ENCODE results near the gene GMFB.

The GMFB gene

DNA sequence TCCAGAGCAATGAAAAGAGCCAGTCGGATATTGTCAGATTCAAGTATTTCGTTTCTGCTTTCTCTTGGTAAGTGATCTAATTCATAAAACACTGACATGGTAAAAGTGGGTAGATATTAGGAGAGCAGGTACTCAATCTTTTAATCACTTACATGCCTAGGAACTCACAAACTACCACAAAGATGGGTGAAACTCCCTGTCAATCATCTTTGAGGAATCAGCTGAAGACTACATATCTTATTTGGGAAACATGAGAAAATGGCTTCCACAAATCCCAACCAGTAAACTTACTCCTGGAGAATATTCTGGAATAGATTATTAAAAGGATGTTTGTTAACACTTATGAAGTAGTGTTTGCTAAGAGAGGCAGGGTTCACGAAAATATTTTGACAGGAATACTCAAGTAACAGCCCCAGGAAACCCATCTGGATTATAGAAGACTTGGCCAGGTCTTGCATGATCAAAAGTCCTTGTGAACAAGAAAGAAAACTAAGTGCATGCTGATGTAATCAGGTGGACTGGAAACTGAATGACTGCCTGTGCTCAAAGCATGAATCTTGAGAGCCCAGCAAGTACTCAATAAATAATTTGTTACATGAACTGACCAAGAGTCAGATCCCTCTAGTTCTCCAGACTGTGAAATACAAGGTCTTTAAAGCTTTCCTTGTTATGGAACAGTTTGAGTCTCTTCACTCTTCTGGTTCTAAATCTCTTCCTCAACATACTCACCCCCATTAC lies 63.1 kb downstream of the GMFB start:
- DNase-seq (ENCODE audit: low spot score), result no peak

GRCh38 chr14:54425068-54425467 lies 63.7 kb downstream of the GMFB start:
- no peak for DNase-seq (ENCODE audit: low spot score)
